HepG2 (cell line): ENCODE data around the gene LRP1B.

Source experiments
- FIP1L1 ChIP-seq: fragments of 200-400 bp; formaldehyde crosslinking; IDR thresholded peaks from 2 replicates; pipeline ENCODE4 v1.6.1; 2018; ENCODE audit warnings: low read depth, mild to moderate bottlenecking, low read length, moderate library complexity, borderline replicate concordance; ENCODE audit not compliant: insufficient read depth
- FOSL2 ChIP-seq: sonication (generic); formaldehyde crosslinking; IDR thresholded peaks from 2 replicates; pipeline ENCODE4 v1.4.0; 2020; ENCODE audit warnings: missing genetic modification reagents
- PRPF4 ChIP-seq: fragments of 200-400 bp; formaldehyde crosslinking; IDR thresholded peaks from 2 replicates; pipeline ENCODE4 v1.6.1; 2016; ENCODE audit warnings: low read length, low read depth; ENCODE audit not compliant: poor library complexity, severe bottlenecking
- RFX1 ChIP-seq: fragments of 450-650 bp; IDR thresholded peaks from 2 replicates; pipeline ENCODE4 v1.6.1; 2017
- ZNF274 ChIP-seq: sonication (generic); formaldehyde crosslinking; IDR thresholded peaks from 2 replicates; pipeline ENCODE4 v1.5.1; 2020; ENCODE audit warnings: mild to moderate bottlenecking, missing genetic modification reagents
- ZNF629 ChIP-seq: sonication (generic); formaldehyde crosslinking; conservative IDR thresholded peaks from 2 replicates; pipeline ENCODE4 v1.5.0; 2020; ENCODE audit warnings: missing genetic modification reagents
- ZNF839 ChIP-seq: sonication (generic); formaldehyde crosslinking; IDR thresholded peaks from 2 replicates; pipeline ENCODE4 v1.4.0; 2020; ENCODE audit warnings: missing genetic modification reagents, mild to moderate bottlenecking, borderline replicate concordance
- TF ChIP-seq, protein P1 (sequence below), 2 experiments: IDR thresholded peaks; 2 replicates each; pipeline ENCODE4 v1.6.1; 2011 to 2012; ENCODE audit warnings: low read length in 2 of 2, borderline replicate concordance in 1 of 2, low read depth in 1 of 2, mild to moderate bottlenecking in 1 of 2, moderate library complexity in 1 of 2
- TF ChIP-seq, protein P2 (sequence below): sonication (generic); formaldehyde crosslinking; IDR thresholded peaks from 2 replicates; pipeline ENCODE4 v1.5.0; 2020; ENCODE audit warnings: mild to moderate bottlenecking, missing genetic modification reagents, moderate library complexity

- TF ChIP-seq FOSL2 (CRISPR knock-in tag) (no peak), ZNF839 (CRISPR knock-in tag) (no peak), FIP1L1 (no peak), ZNF629 (CRISPR knock-in tag) (no peak), PRPF4 (no peak), ZNF274 (CRISPR knock-in tag) (no peak), RFX1 (no peak)
- TF ChIP-seq, protein P1, sequence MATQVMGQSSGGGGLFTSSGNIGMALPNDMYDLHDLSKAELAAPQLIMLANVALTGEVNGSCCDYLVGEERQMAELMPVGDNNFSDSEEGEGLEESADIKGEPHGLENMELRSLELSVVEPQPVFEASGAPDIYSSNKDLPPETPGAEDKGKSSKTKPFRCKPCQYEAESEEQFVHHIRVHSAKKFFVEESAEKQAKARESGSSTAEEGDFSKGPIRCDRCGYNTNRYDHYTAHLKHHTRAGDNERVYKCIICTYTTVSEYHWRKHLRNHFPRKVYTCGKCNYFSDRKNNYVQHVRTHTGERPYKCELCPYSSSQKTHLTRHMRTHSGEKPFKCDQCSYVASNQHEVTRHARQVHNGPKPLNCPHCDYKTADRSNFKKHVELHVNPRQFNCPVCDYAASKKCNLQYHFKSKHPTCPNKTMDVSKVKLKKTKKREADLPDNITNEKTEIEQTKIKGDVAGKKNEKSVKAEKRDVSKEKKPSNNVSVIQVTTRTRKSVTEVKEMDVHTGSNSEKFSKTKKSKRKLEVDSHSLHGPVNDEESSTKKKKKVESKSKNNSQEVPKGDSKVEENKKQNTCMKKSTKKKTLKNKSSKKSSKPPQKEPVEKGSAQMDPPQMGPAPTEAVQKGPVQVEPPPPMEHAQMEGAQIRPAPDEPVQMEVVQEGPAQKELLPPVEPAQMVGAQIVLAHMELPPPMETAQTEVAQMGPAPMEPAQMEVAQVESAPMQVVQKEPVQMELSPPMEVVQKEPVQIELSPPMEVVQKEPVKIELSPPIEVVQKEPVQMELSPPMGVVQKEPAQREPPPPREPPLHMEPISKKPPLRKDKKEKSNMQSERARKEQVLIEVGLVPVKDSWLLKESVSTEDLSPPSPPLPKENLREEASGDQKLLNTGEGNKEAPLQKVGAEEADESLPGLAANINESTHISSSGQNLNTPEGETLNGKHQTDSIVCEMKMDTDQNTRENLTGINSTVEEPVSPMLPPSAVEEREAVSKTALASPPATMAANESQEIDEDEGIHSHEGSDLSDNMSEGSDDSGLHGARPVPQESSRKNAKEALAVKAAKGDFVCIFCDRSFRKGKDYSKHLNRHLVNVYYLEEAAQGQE (IDR thresholded peaks at IDR 0.05; ENCODE audit: borderline replicate concordance in 1 of 2, low read depth in 1 of 2, low read length in 2 of 2): no peak
- TF ChIP-seq, protein P2, sequence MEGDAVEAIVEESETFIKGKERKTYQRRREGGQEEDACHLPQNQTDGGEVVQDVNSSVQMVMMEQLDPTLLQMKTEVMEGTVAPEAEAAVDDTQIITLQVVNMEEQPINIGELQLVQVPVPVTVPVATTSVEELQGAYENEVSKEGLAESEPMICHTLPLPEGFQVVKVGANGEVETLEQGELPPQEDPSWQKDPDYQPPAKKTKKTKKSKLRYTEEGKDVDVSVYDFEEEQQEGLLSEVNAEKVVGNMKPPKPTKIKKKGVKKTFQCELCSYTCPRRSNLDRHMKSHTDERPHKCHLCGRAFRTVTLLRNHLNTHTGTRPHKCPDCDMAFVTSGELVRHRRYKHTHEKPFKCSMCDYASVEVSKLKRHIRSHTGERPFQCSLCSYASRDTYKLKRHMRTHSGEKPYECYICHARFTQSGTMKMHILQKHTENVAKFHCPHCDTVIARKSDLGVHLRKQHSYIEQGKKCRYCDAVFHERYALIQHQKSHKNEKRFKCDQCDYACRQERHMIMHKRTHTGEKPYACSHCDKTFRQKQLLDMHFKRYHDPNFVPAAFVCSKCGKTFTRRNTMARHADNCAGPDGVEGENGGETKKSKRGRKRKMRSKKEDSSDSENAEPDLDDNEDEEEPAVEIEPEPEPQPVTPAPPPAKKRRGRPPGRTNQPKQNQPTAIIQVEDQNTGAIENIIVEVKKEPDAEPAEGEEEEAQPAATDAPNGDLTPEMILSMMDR (CRISPR knock-in tag): no peak
Measured at GRCh38 chr2:141311430-141311829, 819.4 kb downstream of the LRP1B start.
